GM12892 (cell line): ENCODE measurements around the gene MRPL38.
"Not testable (repeated sequence)": the region's sequence is repeated elsewhere in the genome, so short reads cannot be mapped to it uniquely, and the experiment has no call there.

Experiments
- DNase-seq: peaks from one replicate; pipeline ENCODE4 v3.0.0; 2011; ENCODE audit not compliant: insufficient read length
- FAIRE-seq: peaks from 2 replicates; lab custom pipeline; 2011; peaks lifted over from hg19 to GRCh38; lab: Jason Lieb, UNC
- POLR2A ChIP-seq: IDR thresholded peaks from 2 replicates; pipeline ENCODE4 v1.6.1; 2011; ENCODE audit warnings: low read depth, low read length, control low read depth
- POLR2AphosphoS5 ChIP-seq: IDR thresholded peaks from 2 replicates; pipeline ENCODE4 v1.6.1; 2011; ENCODE audit warnings: low read depth, low read length, control low read depth
- TAF1 ChIP-seq: IDR thresholded peaks from 2 replicates; pipeline ENCODE4 v1.6.1; 2011; ENCODE audit warnings: low read depth, mild to moderate bottlenecking, control low read depth, low read length, borderline replicate concordance

Gene MRPL38

GRCh38 chr17:75893305-75894048 lies 11.2 kb downstream of the MRPL38 start:
- DNase-seq (no peak), FAIRE-seq (no peak)
- no peak for TF ChIP-seq TAF1
- TF ChIP-seq POLR2A, result no peak; the same call in 1 of the 2 replicates
- TF ChIP-seq POLR2AphosphoS5, result no peak

DNA sequence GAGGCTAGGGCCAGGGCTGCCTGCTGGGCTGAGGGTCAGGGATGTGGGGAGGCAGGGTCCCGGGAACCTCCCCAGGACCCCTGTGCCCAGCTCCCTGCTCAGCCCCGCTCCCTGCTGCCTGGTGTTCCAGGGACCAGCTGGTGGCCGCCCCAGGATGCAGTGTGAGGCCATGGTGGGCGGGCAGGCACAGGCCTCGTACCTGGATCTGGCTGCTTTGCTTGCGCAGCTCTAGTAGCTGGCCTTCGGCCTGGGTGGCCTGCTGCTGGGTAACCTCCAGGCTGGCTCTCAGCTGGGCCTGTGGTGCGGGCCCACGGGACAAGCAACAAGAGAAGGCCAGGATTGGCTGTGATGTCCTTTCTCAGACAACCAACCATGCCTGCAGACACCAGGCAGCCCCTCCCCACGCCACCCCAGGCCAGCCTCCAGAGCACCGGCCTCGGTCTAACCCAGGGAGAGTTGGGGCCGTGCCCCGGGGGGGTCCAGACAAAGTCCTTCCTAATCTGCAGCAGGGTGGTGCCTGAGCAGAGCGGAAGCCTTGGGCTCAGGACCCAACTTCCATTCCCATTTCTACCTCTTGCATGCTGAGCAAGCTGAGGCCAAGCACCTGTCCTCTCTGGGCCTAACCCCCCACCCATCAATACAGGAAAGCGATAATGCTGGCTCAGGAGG lies 12.0 kb downstream of the MRPL38 start:
- no peak for FAIRE-seq
- TF ChIP-seq POLR2AphosphoS5 (no peak), TAF1 (no peak), POLR2A (no peak)
- DNase-seq, result no peak

GRCh38 chr17:75891605-75892555 lies 12.8 kb downstream of the MRPL38 start:
- FAIRE-seq, result no peak

GRCh38 chr17:75891022-75891604 lies 13.6 kb downstream of the MRPL38 start:
- DNase-seq, result no peak
- no peak for FAIRE-seq
- no peak for TF ChIP-seq TAF1
- TF ChIP-seq POLR2AphosphoS5, result no peak
- TF ChIP-seq POLR2A, result no peak

More at GRCh38 chr17:75891605-75892555, 12.8 kb downstream of the MRPL38 start:
- DNase-seq, result no peak
- TF ChIP-seq POLR2A (no peak), POLR2AphosphoS5 (no peak), TAF1 (no peak)

DNA sequence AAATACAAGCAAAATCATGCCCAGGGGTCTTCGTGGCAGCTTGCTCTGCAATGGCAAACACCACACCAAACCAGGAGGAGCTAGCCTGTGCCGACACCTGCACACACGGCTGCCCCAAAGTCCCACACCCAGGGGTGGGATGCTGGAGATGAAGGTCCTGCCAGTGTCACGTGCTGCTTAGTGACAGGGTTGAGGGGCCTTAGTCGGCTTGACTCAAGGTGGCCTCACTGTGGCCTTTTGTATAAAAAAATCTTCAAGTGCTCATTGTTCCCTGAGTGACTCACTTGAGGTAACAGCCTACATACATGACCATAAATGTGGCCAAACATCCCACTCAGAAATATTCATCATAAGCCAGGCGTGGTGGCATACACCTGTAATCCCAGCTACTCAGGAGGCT lies 15.2 kb downstream of the MRPL38 start:
- FAIRE-seq (no peak), DNase-seq (no peak)
- TF ChIP-seq TAF1, result no peak
- TF ChIP-seq POLR2AphosphoS5, result no peak
- TF ChIP-seq POLR2A, result no peak

DNA sequence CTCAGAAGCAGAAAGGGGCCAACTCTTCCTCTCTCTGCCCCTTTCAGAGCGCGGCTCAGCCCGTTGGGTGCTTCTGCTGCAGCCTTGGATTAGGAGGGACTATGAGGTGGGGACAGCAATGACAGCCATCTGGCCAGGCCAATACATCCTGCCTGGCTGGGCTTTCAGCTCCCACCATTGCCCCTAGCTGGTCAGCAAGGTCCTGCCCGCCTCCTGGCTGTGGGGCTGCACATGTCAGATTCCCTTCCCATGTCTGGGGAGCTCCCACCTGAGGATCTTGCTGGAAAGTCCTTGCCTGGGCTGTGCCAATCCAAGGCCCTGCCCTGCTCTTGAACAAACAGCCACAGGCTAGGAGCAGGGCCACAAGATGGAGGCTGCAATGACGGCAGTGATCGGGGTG lies 16.2 kb downstream of the MRPL38 start:
- no peak for FAIRE-seq
- TF ChIP-seq POLR2A (no peak), POLR2AphosphoS5 (no peak), TAF1 (no peak)
- no peak for DNase-seq

DNA sequence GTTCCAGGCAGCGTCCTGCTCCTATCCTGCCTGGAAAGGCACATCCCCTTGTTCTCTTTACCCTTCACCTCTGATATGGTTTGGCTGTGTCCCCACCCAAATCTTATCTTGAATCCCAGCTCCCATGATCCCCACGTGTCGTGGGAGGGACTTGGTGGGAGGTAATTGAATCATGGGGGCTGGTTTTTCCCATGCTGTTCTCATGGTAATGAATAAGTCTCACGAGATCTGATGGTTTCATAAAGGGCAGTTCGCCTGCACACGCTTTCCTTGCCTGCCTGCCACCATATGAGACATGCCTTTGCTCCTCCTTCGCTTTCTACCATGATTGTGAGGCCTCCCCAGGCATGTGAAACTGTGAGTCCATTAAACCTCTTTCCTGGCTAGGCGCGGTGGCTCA lies 18.8 kb downstream of the MRPL38 start:
- FAIRE-seq, DNase-seq: not testable (repeated sequence)

DNA sequence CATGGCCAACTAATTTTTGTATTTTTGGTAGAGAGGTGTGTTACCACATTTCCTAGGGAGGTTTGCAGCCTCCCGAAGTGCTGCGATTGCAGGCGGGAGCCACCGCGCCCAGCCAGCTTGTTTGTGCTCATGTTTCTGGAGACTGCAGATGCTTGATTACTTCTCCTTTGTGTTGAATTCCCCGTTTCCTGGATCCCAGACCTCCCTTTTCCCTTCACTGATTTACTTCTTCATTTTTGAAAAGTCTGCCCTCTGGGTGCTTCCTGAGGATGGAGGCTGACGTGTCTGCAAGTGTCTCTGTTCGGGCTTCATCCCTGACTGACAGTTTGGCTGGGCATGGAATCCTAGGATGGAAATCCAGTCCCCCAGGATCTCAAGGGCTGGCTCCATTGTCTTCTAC lies 19.3 kb downstream of the MRPL38 start:
- no peak for DNase-seq
- FAIRE-seq, result no peak
- TF ChIP-seq POLR2A, result no peak
- no peak for TF ChIP-seq TAF1

DNA sequence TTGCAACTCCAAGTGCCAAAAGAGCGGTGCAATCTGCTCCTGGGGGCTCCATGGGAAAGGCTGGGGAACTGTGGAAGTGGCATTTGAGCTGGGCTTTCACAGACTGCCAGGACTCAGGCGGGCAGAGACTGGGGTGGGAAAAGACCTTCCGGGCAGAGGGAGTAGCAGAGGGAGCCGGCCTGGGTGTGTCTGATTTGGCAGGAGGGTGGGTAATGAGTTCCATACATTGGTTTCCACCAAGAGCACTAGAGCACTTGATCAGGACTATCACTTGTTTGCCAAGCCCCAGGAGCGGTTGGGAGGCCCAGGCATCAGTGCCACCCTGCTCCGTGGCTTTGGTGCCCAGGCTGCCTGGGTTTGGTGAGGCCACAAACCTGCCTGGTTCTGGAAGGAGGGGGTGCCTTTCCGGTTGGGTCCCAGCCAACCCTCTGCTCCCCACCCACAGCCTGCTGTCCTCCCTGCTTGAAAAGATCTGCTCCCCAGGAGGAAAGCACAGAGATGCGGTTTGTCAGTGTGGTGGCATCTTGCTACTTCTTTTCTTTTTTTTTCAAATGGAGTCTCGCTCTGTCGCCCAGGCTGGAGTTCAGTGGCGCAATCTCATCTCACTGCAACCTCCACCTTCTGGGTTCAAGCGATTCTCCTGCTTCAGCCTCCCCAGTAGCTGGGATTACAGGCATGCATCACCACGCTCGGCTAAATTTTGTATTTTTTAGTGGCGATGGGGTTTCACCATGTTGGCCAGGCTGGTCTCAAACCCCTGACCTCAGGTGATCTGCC lies 22.8 kb downstream of the MRPL38 start:
- FAIRE-seq, result no peak
- DNase-seq, result no peak
- TF ChIP-seq TAF1 (no peak), POLR2A (no peak), POLR2AphosphoS5 (no peak)

DNA sequence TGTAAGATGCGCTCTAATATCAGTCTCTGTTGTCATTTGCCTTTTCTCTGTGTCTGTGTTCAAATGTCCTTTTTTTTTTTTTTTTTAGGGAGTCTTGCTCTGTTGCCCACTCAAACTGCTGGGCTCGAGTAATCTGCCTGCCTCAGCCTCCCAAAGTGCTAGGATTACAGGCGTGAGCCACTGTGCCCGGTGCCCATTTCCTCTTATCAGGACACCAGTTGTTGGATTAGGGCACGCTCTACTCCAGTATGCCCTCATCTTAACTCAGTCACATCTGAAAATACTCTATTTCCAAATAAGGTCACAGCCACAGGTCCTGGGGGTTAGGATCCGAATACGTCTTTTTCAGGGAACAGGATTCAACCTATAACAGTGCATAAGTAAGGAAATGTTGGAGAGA lies 24.4 kb downstream of the MRPL38 start:
- TF ChIP-seq POLR2A (no peak), POLR2AphosphoS5 (no peak)
- no peak for FAIRE-seq
- no peak for DNase-seq
